Heart left ventricle (tissue), 16 donors: ENCODE measurements around the gene HLF. TPM values are rescaled to one million over a fixed set of nuclear protein-coding genes. Genes with fewer than 3 reads are reported as not detected.

Experiments used
- ATAC-seq, 4 donors: fragments of 200-7000 bp; cut with Tn5 transposase; one replicate each; pipeline ENCODE4 v1.9.1; 2020 to 2022; ENCODE audit warnings: moderate library complexity in 4 of 4, mild to moderate bottlenecking in 3 of 4, moderate number of reproducible peaks in 1 of 4
- DNase-seq, 5 donors: peaks; one replicate each; pipeline ENCODE4 v3.0.0-alpha.2; 2020
- H3K27ac ChIP-seq, 12 donors: fragments of 200-600 bp; sonication (generic) in 4 of 12; one replicate each; pipeline versions ENCODE4 v1.5.0 to v1.8.0; 2016 to 2022; ENCODE audit warnings: mild to moderate bottlenecking in 2 of 12
- H3K27me3 ChIP-seq, 9 donors: fragments of 200-600 bp; sonication (generic) in 2 of 9; one replicate each; pipeline versions ENCODE4 v1.5.1 to v1.8.0; 2016 to 2022; ENCODE audit warnings: mild to moderate bottlenecking in 3 of 9
- H3K36me3 ChIP-seq, 9 donors: fragments of 200-600 bp; sonication (generic) in 2 of 9; one replicate each; pipeline versions ENCODE4 v1.5.0 to v1.8.0; 2018 to 2022; ENCODE audit warnings: mild to moderate bottlenecking in 2 of 9
- H3K4me1 ChIP-seq, 12 donors: fragments of 200-600 bp; sonication (generic) in 4 of 12; one replicate each; pipeline versions ENCODE4 v1.5.0 to v1.8.0; 2016 to 2022; ENCODE audit warnings: mild to moderate bottlenecking in 3 of 12
- H3K4me3 ChIP-seq, 12 donors: fragments of 200-600 bp; sonication (generic) in 4 of 12; one replicate each; pipeline versions ENCODE4 v1.5.0 to v1.8.0; 2017 to 2022; ENCODE audit warnings: mild to moderate bottlenecking in 9 of 12, moderate library complexity in 4 of 12
- H3K9me3 ChIP-seq, 12 donors: fragments of 200-600 bp; sonication (generic) in 4 of 12; one replicate each; pipeline versions ENCODE4 v1.5.0 to v1.8.0; 2016 to 2022; ENCODE audit warnings: mild to moderate bottlenecking in 1 of 12
- POLR2A ChIP-seq, 2 donors: fragments of 450-650 bp; IDR thresholded peaks; one replicate each; pipeline ENCODE4 v1.6.1; 2017; ENCODE audit warnings: antibody characterized with exemption in 2 of 2, mild to moderate bottlenecking in 2 of 2, moderate library complexity in 2 of 2
- WGBS, 4 donors: extraction: QIAGEN DNeasy Blood & Tissue Kit in 2 of 4; methylation state at CpG; one replicate each; pipeline versions ENCODE4 v1.1.5 to v1.1.7; 2013 to 2018; 5-methylcytosine and 5-hydroxymethylcytosine counted together
- intact Hi-C, 10 donors: fragments of 100-400 bp; cut with DNase I; formaldehyde crosslinking; loops; one replicate each; pipeline versions ENCODE4 v1.11.1 to v1.14.2; 2022
- long read RNA-seq, 3 donors: library from polyadenylated mRNA; unstranded; transcript quantifications; one replicate each; pipeline ENCODE4 v2.0.0, GENCODE V29; 2020 to 2021
- polyA plus RNA-seq, 2 donors: library from polyadenylated mRNA; stranded (reverse); fragments of 200-250 nt; gene quantifications; one replicate each; pipeline ENCODE4 v1.2.3, GENCODE V29; 2013
- total RNA-seq, 9 donors: library from RNA; depleted of rRNA in 2 of 9; stranded (reverse); fragments of >200 nt in 2 of 9; fragmentation: NEBNext Ultra II Directional in 3 of 9; extraction: Animal tissue kit (Norgen Biotek cat#: 25700) in 3 of 9; gene quantifications; one replicate each; pipeline versions ENCODE4 v1.1.0 to v1.2.4, GENCODE V29; 2016 to 2023
- TF ChIP-seq, protein P1 (sequence below), 12 donors: fragments of 200-600 bp; sonication (generic) in 4 of 12; IDR thresholded peaks; one replicate each; pipeline versions ENCODE4 v1.5.0 to v1.8.0; 2018 to 2022; ENCODE audit warnings: antibody characterized with exemption in 12 of 12, mild to moderate bottlenecking in 5 of 12
- donor health status: ischemic (EF 13 %, LVEDD 7.1; RV severe dilation, severe dysfunction).
- donor health status: healthy with polysubstance abuse.
- donor health status: DM: no; HTN: yes; CAD: no.
- donor health status: DM: no; HTN: no; CAD: no.
- donor health status: ischemic (EF 25% LVEDD 6.9; RV normal size, moderate dysfunction).
- donor health status: ischemic (EF 25% LVEDD 5.7; RV mildly dilated, moderate dysfunction).
- donor health status: healthy.
- donor health status: DM: yes; HTN: yes; CAD: no.
- donor health status: ischemic (EF 35%, LVEDD 5.7; RV mildly dilated, moderate dysfunction).
- donor health status: nonischemic (EF 11% LVEDD 7.7; RV severe dilation, severe dysfunction).
- donor health status: DM: yes; HTN: yes; CAD: no.
- donor health status: PGD.
- donor health status: ischemic (EF 29% LVEDD 5.4; RV normal size, mild dysfunction).
- donor health status: nonischemic (EF 23%, LVEDD 6.1; RV moderate dilation, normal function).

The HLF gene, protein sequence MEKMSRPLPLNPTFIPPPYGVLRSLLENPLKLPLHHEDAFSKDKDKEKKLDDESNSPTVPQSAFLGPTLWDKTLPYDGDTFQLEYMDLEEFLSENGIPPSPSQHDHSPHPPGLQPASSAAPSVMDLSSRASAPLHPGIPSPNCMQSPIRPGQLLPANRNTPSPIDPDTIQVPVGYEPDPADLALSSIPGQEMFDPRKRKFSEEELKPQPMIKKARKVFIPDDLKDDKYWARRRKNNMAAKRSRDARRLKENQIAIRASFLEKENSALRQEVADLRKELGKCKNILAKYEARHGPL
- 10 to 100 TPM in 7 of 9 donors, 1 to 10 TPM in 2; 7.5 to 46.3 (median 28.7) TPM for total RNA-seq
- polyA plus RNA-seq = 1 to 10 TPM; 5.3 to 6.9 TPM
- long read RNA-seq, donor 1, full-length matches to known transcripts = 12 of 22 reads
- long read RNA-seq, donor 1, partial matches to known transcripts = 1 of 22 reads
- long read RNA-seq, donor 1, other reads (novel, unspliced or antisense) = 9 of 22 reads
- long read RNA-seq, donor 2, full-length matches to known transcripts = 4 of 16 reads
- long read RNA-seq, donor 2, partial matches to known transcripts = 5 of 16 reads
- long read RNA-seq, donor 2, other reads (novel, unspliced or antisense) = 7 of 16 reads
- long read RNA-seq, donor 3, full-length matches to known transcripts = 9 of 12 reads
- long read RNA-seq, donor 3, partial matches to known transcripts = 0 of 12 reads
- long read RNA-seq, donor 3, other reads (novel, unspliced or antisense) = 3 of 12 reads

DNA sequence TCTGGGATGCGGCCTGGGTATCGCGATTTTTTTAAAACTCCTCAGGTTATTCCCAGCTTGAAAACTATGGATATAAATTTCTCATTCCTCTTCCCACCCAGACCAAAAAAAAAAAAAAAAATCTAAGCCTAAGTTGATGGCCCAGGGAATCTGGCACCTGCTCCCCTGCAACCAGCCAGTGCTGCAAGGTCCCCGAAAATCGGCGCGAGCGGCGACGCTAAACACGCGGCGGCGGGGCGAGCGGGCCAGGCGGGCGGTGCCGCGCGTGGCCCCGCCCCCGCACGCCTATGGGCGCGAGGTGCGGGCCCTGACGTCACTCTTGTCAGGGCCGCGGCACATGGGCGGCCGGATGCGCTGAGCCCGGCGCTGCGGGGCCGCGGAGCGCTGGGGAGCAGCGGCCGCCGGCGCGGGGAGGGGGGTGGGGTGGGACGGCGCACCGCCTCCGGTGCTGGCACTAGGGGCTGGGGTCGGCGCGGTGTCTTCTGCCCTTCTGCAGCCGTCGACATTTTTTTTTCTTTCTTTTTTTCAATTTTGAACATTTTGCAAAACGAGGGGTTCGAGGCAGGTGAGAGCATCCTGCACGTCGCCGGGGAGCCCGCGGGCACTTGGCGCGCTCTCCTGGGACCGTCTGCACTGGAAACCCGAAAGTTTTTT, at the start of gene HLF:
HLF (plus strand) TSS at position 316 of the 654 bp plus-strand sequence. CDS start 525 bp downstream, outside the sequence.
- Histone ChIP-seq H3K27ac (peak within 1 kb of the TSS; percentile 36 to 94 (median 82)), H3K36me3 (peaks cover 0 to 14% (median 0%) of the 10 kb centered on the region in 9 donors), H3K4me3 (peak within 1 kb of the TSS; percentile 50 to 89 (median 68)), H3K4me1 (peaks cover 0 to 52% (median 34%) of the 10 kb centered on the region in 12 donors), H3K9me3 (peaks cover 0 to 4% (median 0%) of the 10 kb centered on the region in 12 donors), H3K27me3 (peaks cover 0 to 60% (median 0%) of the 10 kb centered on the region in 9 donors)
- DNase-seq = peak; percentile 81 to 90 (median 87)
- intact Hi-C loops = loop anchor here in 7 of 10 donors (1.0 to 10.0 kb wide), 8 partner anchors 26 to 270 kb away; no protein-coding TSS in a partner anchor
- peak; percentile 86 to 98 (median 93) for ATAC-seq
- TF ChIP-seq POLR2A (IDR thresholded peaks at IDR 0.05) = peak in 1 of 2 donors; percentile 55
- TF ChIP-seq, protein P1, sequence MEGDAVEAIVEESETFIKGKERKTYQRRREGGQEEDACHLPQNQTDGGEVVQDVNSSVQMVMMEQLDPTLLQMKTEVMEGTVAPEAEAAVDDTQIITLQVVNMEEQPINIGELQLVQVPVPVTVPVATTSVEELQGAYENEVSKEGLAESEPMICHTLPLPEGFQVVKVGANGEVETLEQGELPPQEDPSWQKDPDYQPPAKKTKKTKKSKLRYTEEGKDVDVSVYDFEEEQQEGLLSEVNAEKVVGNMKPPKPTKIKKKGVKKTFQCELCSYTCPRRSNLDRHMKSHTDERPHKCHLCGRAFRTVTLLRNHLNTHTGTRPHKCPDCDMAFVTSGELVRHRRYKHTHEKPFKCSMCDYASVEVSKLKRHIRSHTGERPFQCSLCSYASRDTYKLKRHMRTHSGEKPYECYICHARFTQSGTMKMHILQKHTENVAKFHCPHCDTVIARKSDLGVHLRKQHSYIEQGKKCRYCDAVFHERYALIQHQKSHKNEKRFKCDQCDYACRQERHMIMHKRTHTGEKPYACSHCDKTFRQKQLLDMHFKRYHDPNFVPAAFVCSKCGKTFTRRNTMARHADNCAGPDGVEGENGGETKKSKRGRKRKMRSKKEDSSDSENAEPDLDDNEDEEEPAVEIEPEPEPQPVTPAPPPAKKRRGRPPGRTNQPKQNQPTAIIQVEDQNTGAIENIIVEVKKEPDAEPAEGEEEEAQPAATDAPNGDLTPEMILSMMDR (IDR thresholded peaks at IDR 0.05) = no peak
- 1% methylated on average over 57 to 64 of the region's 64 CpGs for whole genome bisulfite sequencing, 4 donors

DNA sequence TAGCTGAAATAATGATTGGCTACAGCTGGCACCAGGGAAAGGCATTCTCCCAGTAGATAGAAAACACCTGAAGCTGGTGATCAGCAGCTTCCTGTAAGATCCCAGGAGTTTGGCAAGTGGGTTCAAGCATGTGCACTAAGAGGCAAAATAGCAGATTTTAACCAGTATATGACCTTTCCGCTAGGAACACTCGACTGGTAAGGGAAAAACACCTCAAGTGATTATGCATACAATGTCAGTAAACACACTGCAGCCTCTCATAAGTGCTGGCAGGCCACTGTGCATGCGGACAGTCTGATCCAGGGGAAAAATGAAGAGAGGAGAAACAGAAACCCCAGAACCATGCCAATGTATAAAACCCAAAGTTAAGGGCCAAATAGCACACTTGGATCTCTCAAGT, 49.0 kb upstream of the HLF start:
- Histone ChIP-seq H3K36me3 (no peaks in the 10 kb centered on the region), H3K27me3 (no peaks in the 10 kb centered on the region), H3K4me1 (no peaks in the 10 kb centered on the region), H3K27ac (no peak overlapping the region), H3K4me3 (no peak overlapping the region), H3K9me3 (peaks cover 0 to 4% (median 0%) of the 10 kb centered on the region in 12 donors)
- no peak for ATAC-seq
- 91 to 98% (median 96%) methylated on average over 3 of the region's 3 CpGs for WGBS, 4 donors
- TF ChIP-seq, protein P1 (IDR thresholded peaks at IDR 0.05) = no peak
- no peak for TF ChIP-seq POLR2A (IDR thresholded peaks at IDR 0.05)
- DNase-seq = no peak
- intact Hi-C loops = no loop called here

DNA sequence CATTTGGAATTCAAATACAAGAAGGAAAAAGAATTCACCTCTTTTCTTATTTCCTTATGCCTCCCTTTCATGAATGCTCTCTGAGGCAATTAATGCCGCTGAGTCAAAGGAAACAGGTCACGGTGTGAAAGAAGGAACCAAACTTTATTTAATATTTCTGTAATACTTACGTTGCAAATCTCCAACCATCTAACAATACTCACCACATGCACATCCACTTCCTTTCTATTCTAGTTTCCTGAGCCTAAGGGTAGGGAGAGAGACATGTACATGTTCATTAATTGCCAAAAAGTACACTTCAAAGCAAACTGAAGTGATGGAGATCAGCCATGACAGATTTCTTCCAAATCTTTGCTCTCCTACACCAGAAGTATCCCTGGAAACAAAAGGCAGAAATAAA, 47.9 kb upstream of the HLF start:
- DNase-seq (no peak), ATAC-seq (no peak)
- Histone ChIP-seq H3K4me1 (no peaks in the 10 kb centered on the region), H3K9me3 (peaks cover 0 to 4% (median 0%) of the 10 kb centered on the region in 12 donors), H3K27me3 (no peaks in the 10 kb centered on the region), H3K27ac (no peak overlapping the region), H3K36me3 (no peaks in the 10 kb centered on the region), H3K4me3 (no peak overlapping the region)
- WGBS, 4 donors = 69 to 80% (median 74%) methylated on average over 3 of the region's 3 CpGs
- intact Hi-C loops = no loop called here
- TF ChIP-seq, protein P1 (IDR thresholded peaks at IDR 0.05) = no peak
- TF ChIP-seq POLR2A (IDR thresholded peaks at IDR 0.05) = no peak
